Activated CD8-positive, alpha-beta memory T cell treated with anti-CD3 and anti-CD28 coated beads, Interleukin-2, amount 50 U/mL, for 24 hours (primary cell): ENCODE data around the gene XG.

Source experiments
- DNase-seq: peaks from one replicate; pipeline ENCODE4 v3.0.0-alpha.2; 2020; ENCODE audit errors: extremely low read depth

The XG gene

GRCh38 chrX:2819345-2820135, 67.7 kb downstream of the XG start:
- DNase-seq: no peak

GRCh38 chrX:2820136-2820771, 68.4 kb downstream of the XG start:
- DNase-seq: no peak

- DNase-seq: no peak
Measured at GRCh38 chrX:2823795-2824386, 72.1 kb downstream of the XG start.

- DNase-seq: no peak
Measured at GRCh38 chrX:2824886-2825285, 73.0 kb downstream of the XG start.

GRCh38 chrX:2828344-2828958, 76.6 kb downstream of the XG start, which contains the start of gene GYG2:
GYG2 (plus strand) TSS chrX:2828930; CDS start chrX:2830189, 1,259 bp downstream.
- DNase-seq: no peak

- DNase-seq: no peak
Measured at GRCh38 chrX:2828959-2829411, 77.1 kb downstream of the XG start.

- no peak for DNase-seq
Measured at GRCh38 chrX:2829469-2830246, 77.8 kb downstream of the XG start.

GRCh38 chrX:2831471-2832228, 79.8 kb downstream of the XG start:
- no peak for DNase-seq

GRCh38 chrX:2837961-2838360, 86.1 kb downstream of the XG start:
- DNase-seq: no peak

- DNase-seq: no peak
Measured at GRCh38 chrX:2840961-2841360, 89.1 kb downstream of the XG start.

- DNase-seq: no peak
Measured at GRCh38 chrX:2841537-2841936, 89.7 kb downstream of the XG start.

- DNase-seq: no peak
Measured at GRCh38 chrX:2846992-2847391, 95.2 kb downstream of the XG start.

GRCh38 chrX:2848871-2849301, 97.0 kb downstream of the XG start:
- DNase-seq: no peak

- no peak for DNase-seq
Measured at GRCh38 chrX:2854918-2855317, 103.1 kb downstream of the XG start.

- no peak for DNase-seq
Measured at GRCh38 chrX:2855761-2856160, 103.9 kb downstream of the XG start.

- DNase-seq: no peak
Measured at GRCh38 chrX:2857566-2857965, 105.7 kb downstream of the XG start.

GRCh38 chrX:2859197-2859797, 107.5 kb downstream of the XG start:
- DNase-seq: no peak

GRCh38 chrX:2862404-2862803, 110.6 kb downstream of the XG start:
- DNase-seq: no peak

- DNase-seq: no peak
Measured at GRCh38 chrX:2863646-2864045, 111.8 kb downstream of the XG start.
